Endodermal cell (in vitro differentiated cells): ENCODE data around the gene ZNF513. TPM values are rescaled to one million over a fixed set of nuclear protein-coding genes. Genes with fewer than 3 reads are reported as not detected.

Experiments
- DNase-seq: peaks from one replicate; pipeline ENCODE4 v3.0.0-alpha.2; 2017
- H3K27ac ChIP-seq: 2 replicates; pipeline ENCODE4 v1.5.1; 2013; ENCODE audit warnings: mild to moderate bottlenecking, low read depth, low read length, moderate library complexity
- H3K27me3 ChIP-seq: 2 replicates; pipeline ENCODE4 v1.6.1; 2013; ENCODE audit warnings: mild to moderate bottlenecking, low read length, moderate library complexity; ENCODE audit not compliant: insufficient read depth, control insufficient read depth, poor library complexity, severe bottlenecking
- H3K36me3 ChIP-seq: 2 replicates; pipeline ENCODE4 v1.7.0; 2013; ENCODE audit warnings: mild to moderate bottlenecking, low read length, moderate library complexity; ENCODE audit not compliant: control insufficient read depth, insufficient read depth
- H3K4me1 ChIP-seq: one replicate; pipeline ENCODE4 v1.7.0; 2013; ENCODE audit warnings: low read length; ENCODE audit not compliant: control insufficient read depth, insufficient read depth
- H3K4me3 ChIP-seq: 2 replicates; pipeline ENCODE4 v1.5.1; 2013; ENCODE audit warnings: mild to moderate bottlenecking, low read length, moderate library complexity
- H3K9ac ChIP-seq: 2 replicates; pipeline ENCODE4 v1.6.1; 2013; ENCODE audit warnings: mild to moderate bottlenecking, low read length, moderate library complexity; ENCODE audit not compliant: poor library complexity, severe bottlenecking; ENCODE audit errors: extremely low read depth
- H3K9me3 ChIP-seq: 2 replicates; pipeline ENCODE4 v1.6.1; 2013; ENCODE audit warnings: mild to moderate bottlenecking, low read length, moderate library complexity; ENCODE audit not compliant: control insufficient read depth
- H3K27ac Mint-ChIP-seq: 2 replicates; pipeline ENCODE4 v1.8.0; 2020; ENCODE audit warnings: mixed read lengths
- H3K27me3 Mint-ChIP-seq: 2 replicates; pipeline ENCODE4 v1.8.0; 2021; ENCODE audit warnings: mild to moderate bottlenecking, mixed read lengths; ENCODE audit not compliant: insufficient read depth
- H3K36me3 Mint-ChIP-seq: 2 replicates; pipeline ENCODE4 v1.8.0; 2020; ENCODE audit warnings: low read depth, mixed read lengths
- H3K4me1 Mint-ChIP-seq: 2 replicates; pipeline ENCODE4 v1.8.0; 2020; ENCODE audit warnings: mixed read lengths
- H3K4me3 Mint-ChIP-seq: 2 replicates; pipeline ENCODE4 v1.8.0; 2020; ENCODE audit warnings: mild to moderate bottlenecking, moderate library complexity, mixed read lengths
- H3K9me3 Mint-ChIP-seq: 2 replicates; pipeline ENCODE4 v1.8.0; 2020; ENCODE audit warnings: mild to moderate bottlenecking, mixed read lengths
- WGBS, 2 experiments: methylation state at CpG; one replicate each; pipeline versions ENCODE4 v1.1.5 to v1.1.7; 2013; ENCODE audit warnings: missing lambda C conversion rate in 2 of 2, mixed read lengths in 1 of 2; ENCODE audit not compliant: insufficient coverage in 1 of 2, insufficient read length in 1 of 2; 5-methylcytosine and 5-hydroxymethylcytosine counted together
- total RNA-seq, 2 donors: library from RNA; stranded (reverse); fragmentation: NEBNext Ultra II Directional in 1 of 2; extraction: Animal tissue kit (Norgen Biotek cat#: 25700) in 1 of 2; gene quantifications; 2 replicates in 1 of 2; 3 replicates in 1 of 2; pipeline ENCODE4 v1.2.1, GENCODE V29; 2021
- TF ChIP-seq, protein P1 (sequence below): fragments of 200-600 bp; sonication (generic); conservative IDR thresholded peaks from 2 replicates; pipeline ENCODE4 v1.5.0; 2021; ENCODE audit warnings: antibody characterized with exemption, mild to moderate bottlenecking

Gene ZNF513
- total RNA-seq, 2 donors from 2014 or later = 30.7 to 32.5 TPM

- Mint-ChIP-seq H3K27me3 (no peaks in the 10 kb centered on the region), H3K36me3 (peaks cover 56% of the 10 kb centered on the region), H3K4me1 (peaks cover 26% of the 10 kb centered on the region), H3K4me3 (peak overlapping the region; percentile 92), H3K27ac (peak overlapping the region; percentile 97), H3K9me3 (no peaks in the 10 kb centered on the region)
- Histone ChIP-seq H3K4me1 (peaks cover 2% of the 10 kb centered on the region), H3K36me3 (peaks cover 56% of the 10 kb centered on the region), H3K9ac (peak overlapping the region; percentile 85), H3K9me3 (no peaks in the 10 kb centered on the region), H3K4me3 (peak overlapping the region; percentile 98), H3K27ac (peak overlapping the region; percentile 69), H3K27me3 (no peaks in the 10 kb centered on the region)
- TF ChIP-seq, protein P1, sequence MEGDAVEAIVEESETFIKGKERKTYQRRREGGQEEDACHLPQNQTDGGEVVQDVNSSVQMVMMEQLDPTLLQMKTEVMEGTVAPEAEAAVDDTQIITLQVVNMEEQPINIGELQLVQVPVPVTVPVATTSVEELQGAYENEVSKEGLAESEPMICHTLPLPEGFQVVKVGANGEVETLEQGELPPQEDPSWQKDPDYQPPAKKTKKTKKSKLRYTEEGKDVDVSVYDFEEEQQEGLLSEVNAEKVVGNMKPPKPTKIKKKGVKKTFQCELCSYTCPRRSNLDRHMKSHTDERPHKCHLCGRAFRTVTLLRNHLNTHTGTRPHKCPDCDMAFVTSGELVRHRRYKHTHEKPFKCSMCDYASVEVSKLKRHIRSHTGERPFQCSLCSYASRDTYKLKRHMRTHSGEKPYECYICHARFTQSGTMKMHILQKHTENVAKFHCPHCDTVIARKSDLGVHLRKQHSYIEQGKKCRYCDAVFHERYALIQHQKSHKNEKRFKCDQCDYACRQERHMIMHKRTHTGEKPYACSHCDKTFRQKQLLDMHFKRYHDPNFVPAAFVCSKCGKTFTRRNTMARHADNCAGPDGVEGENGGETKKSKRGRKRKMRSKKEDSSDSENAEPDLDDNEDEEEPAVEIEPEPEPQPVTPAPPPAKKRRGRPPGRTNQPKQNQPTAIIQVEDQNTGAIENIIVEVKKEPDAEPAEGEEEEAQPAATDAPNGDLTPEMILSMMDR = no peak
- WGBS, 2 experiments = 7 to 19% methylated on average over 8 to 18 of the region's 18 CpGs
- no peak for DNase-seq
These were observed 11.0 kb downstream of the ZNF513 start for GRCh38 chr2:27369471-27370025.

GRCh38 chr2:27363933-27364332 is 16.6 kb downstream of the ZNF513 start:
- no peaks in the 10 kb centered on the region for H3K27me3 ChIP-seq
- H3K4me1 ChIP-seq = no peaks in the 10 kb centered on the region
- TF ChIP-seq, protein P1 = no peak
- H3K27ac ChIP-seq = no peak overlapping the region
- peaks cover 4% of the 10 kb centered on the region for H3K9me3 Mint-ChIP-seq
- H3K4me3 Mint-ChIP-seq = no peak overlapping the region
- H3K9ac ChIP-seq = no peak overlapping the region
- no peak for DNase-seq
- H3K27ac Mint-ChIP-seq = no peak overlapping the region
- peaks cover 3% of the 10 kb centered on the region for H3K4me1 Mint-ChIP-seq
- WGBS, 2 experiments = 93% methylated on average over 2 of the region's 2 CpGs
- no peaks in the 10 kb centered on the region for H3K27me3 Mint-ChIP-seq
- H3K36me3 Mint-ChIP-seq = peaks cover 51% of the 10 kb centered on the region
- H3K36me3 ChIP-seq = peaks cover 43% of the 10 kb centered on the region
- no peak overlapping the region for H3K4me3 ChIP-seq
- peaks cover 7% of the 10 kb centered on the region for H3K9me3 ChIP-seq

DNA sequence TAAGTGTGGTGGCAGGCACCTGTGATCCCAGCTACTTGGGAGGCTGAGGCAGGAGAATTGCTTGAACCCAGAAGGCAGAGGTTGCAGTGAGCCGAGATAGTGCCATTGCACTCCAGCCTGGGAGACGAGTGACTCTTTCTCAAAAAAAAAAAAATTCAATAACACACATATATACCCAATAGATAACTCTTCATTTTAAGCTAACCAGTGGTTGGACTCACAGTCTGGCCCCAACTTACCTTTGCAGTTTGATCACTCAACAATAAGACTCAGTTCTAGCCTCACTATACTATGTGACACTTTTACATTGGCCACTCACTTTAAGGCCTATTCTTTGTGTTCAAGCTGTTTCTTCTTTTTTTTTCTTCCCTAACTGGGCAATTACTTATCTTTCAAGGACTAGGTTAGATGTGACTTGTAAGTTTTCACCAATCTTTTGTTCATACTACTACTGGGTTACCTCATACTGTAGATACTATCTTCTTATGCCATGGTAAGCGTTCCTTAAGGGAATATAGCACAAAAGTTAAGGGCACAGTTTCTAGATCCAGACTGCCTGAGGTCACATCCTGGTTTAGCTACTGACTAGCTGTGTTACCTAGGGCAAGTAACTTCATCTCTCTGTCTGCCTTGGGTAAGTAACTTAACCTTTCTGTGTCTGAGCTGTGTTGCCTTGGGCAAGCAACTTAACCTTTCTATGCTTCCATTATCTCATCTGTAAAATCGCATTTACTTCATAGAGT is 17.7 kb downstream of the ZNF513 start:
- Histone ChIP-seq H3K27ac (no peak overlapping the region), H3K36me3 (peaks cover 32% of the 10 kb centered on the region), H3K9ac (no peak overlapping the region), H3K4me3 (no peak overlapping the region), H3K9me3 (peaks cover 15% of the 10 kb centered on the region), H3K27me3 (no peaks in the 10 kb centered on the region), H3K4me1 (no peaks in the 10 kb centered on the region)
- 97 to 100% methylated on average over 2 to 4 of the region's 4 CpGs for WGBS, 2 experiments
- peaks cover 13% of the 10 kb centered on the region for H3K9me3 Mint-ChIP-seq
- peaks cover 2% of the 10 kb centered on the region for H3K4me1 Mint-ChIP-seq
- TF ChIP-seq, protein P1 = no peak
- no peaks in the 10 kb centered on the region for H3K27me3 Mint-ChIP-seq
- no peak for DNase-seq
- peaks cover 51% of the 10 kb centered on the region for H3K36me3 Mint-ChIP-seq
- no peak overlapping the region for H3K4me3 Mint-ChIP-seq
- no peak overlapping the region for H3K27ac Mint-ChIP-seq
